NCI-H2171 treated with DMSO at 0.1 percent for 48 hours (cell line): Measurements from ENCODE around the gene NUB1.
A peak's percentile ranks its signal among the peaks of the same experiment; 100 is the strongest.
"Not testable (repeated sequence)": the region's sequence is repeated elsewhere in the genome, so short reads cannot be mapped to it uniquely, and the experiment has no call there.

Experiments
- DNase-seq: peaks from one replicate; lab custom pipeline; 2025; lab: John Stamatoyannopoulos, UW

The NUB1 gene, protein sequence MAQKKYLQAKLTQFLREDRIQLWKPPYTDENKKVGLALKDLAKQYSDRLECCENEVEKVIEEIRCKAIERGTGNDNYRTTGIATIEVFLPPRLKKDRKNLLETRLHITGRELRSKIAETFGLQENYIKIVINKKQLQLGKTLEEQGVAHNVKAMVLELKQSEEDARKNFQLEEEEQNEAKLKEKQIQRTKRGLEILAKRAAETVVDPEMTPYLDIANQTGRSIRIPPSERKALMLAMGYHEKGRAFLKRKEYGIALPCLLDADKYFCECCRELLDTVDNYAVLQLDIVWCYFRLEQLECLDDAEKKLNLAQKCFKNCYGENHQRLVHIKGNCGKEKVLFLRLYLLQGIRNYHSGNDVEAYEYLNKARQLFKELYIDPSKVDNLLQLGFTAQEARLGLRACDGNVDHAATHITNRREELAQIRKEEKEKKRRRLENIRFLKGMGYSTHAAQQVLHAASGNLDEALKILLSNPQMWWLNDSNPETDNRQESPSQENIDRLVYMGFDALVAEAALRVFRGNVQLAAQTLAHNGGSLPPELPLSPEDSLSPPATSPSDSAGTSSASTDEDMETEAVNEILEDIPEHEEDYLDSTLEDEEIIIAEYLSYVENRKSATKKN

DNA sequence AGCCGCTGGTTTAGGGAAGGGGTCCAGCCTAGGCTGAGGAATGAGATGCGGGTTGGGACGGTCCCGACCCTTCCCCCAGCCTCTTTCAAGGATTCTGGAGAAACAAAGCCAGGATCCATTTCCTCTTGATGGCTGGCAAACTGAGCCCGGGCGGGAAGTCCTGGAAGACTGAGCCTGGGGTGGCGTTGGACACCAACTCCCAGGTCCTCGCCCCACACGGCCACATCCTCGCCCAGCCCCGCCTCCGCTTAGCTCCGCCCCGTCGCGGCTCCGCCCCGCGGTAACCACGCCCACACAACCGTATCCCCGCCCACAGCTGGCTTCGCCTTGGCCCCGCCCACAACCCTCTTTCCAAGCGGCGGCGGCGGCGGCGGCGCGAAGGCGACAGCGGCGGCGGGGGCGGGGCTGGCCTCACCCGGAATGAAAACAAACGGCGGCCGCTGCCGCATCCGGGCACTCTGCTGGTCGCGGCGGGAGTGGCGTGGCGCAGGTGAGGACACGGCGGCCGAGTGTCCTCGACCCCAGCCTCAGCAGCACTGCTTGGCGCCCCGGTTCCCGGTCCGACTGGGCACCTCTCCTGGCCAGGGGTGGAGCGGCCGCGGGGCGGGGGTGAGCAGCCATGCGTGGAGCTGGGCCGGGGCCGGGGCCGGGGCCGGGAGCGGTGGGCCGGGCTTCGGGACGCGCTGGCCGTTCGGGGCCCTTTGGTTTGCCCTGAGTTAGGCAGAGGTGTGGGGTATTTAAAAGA, at the start of gene NUB1:
Gene NUB1 (plus strand): TSS at position 456 of the 745 bp plus-strand sequence. CDS start 3,538 bp downstream, outside the sequence.
- DNase-seq = peak; percentile 80

DNA sequence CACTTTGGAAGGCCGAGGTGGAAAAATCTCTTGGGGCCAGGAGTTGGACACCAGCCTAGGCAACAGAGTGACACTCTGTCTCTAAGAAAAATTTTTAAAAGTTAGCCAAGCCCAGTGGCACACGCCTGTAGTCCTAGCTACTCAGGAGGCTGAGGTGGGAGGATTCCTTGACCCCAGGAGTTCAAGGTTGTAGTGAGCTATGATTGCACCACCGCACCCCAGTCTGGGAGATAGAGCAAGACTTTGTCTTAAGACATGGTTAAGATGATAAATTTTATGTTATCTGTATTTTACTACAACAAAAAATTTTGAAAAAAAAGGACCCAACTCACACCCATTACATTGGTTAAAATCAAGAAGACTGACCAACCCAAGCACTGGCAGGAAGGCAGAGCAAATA, 48.8 kb upstream of the NUB1 start:
- no peak for DNase-seq

DNA sequence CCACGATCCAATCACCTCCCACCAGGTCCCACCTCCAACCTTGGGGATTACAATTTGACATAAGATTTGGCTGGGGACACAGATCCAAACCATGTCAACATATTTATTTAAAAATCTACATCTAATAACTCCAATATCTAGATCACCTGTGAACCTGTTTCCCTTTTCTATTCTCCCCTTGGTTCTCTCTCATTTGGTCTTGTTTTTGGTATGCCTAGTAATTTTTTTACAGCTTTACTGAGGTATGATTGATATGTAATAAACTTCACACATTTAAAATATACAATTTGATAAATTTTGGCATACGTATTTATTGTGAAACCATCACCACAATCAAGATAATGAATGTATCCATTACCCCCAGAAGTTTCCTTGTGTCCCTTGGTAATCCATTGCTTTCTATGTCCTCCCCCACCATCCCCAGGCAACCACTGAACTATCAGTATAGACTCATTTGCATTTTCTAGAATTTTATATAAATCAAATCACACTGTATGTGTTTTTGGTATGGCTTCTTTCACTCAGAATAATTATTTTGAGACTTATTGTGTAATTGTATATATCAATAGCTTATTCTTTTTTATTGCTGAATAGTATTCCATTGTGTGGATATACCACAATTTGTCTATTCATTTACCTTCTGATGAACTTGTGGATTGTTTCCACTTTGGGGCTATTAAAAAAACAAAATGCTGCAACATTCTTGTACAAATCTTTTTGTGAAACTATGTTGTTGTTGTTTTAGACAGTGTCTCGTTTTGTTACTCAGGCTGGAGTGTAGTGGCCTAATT, 45.2 kb upstream of the NUB1 start:
- DNase-seq = no peak

DNA sequence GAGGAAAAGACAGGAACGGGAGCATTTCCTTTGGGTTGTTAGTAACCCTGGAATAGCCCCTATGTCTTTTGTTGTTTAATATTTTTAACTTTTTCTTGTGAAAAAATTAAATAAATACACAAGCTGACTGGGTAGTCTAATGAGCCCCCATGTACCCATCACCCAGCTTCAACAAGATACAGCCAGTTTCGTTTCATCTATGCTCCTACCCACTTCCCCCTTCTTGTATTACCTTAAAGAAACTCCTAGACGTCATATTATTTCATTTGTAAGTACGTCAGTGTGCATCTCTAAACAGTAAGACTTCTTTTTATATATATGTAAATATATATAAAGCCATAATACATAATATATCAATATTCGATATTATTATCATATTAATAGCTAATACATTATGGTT, 42.8 kb upstream of the NUB1 start:
- DNase-seq = no peak

DNA sequence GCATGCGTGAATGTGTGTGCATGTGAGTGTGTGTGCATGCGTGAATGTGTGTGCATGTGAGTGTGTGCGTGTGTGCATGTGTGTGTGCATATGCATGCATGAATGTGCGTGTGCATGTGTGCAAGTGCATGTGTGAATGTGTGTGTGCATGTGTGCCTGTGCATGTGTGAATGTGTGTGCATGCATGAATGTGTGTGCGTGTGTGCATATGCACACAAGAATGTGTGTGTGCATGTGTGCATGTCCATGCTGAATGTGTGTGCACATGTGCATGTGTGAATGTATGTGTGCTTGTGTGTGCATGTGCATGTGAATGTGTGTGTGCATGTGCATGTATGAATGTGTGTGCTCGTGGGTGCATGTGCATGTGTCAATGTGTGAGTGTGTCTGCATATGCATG, 42.1 kb upstream of the NUB1 start:
- no peak for DNase-seq

DNA sequence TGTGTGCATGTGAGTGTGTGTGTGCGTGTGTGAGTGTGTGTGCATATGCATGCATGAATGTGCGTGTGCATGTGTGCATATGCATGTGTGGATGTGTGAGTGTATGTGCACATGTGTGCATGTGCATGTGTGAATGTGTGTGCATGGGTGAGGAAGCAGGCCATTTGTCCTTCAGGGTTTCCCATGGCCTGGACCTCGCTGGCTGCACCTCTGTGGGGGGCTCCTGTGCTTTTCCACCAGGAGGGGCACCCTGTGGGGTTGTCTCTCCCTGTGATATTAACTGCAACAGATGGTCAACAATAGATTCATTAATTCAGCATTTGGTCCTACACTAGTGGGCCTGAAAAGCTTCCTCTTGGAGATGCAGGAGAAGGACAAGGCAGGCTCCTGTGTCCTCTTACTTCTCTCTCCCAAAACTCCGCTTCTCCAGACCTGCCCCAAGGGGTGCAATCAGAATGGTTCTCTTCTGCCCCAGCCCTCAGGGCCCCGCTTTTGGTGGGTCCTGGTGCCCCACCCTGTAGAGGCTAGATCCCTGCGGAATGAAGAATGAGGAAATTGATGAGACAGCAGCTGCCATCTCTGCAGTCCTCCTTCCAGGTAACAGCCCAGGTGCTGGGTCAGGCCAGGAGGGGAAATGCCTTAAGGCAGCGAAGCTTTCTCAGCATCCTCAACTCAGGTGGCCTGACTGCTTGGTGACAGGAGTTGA, 41.5 kb upstream of the NUB1 start:
- DNase-seq = no peak

DNA sequence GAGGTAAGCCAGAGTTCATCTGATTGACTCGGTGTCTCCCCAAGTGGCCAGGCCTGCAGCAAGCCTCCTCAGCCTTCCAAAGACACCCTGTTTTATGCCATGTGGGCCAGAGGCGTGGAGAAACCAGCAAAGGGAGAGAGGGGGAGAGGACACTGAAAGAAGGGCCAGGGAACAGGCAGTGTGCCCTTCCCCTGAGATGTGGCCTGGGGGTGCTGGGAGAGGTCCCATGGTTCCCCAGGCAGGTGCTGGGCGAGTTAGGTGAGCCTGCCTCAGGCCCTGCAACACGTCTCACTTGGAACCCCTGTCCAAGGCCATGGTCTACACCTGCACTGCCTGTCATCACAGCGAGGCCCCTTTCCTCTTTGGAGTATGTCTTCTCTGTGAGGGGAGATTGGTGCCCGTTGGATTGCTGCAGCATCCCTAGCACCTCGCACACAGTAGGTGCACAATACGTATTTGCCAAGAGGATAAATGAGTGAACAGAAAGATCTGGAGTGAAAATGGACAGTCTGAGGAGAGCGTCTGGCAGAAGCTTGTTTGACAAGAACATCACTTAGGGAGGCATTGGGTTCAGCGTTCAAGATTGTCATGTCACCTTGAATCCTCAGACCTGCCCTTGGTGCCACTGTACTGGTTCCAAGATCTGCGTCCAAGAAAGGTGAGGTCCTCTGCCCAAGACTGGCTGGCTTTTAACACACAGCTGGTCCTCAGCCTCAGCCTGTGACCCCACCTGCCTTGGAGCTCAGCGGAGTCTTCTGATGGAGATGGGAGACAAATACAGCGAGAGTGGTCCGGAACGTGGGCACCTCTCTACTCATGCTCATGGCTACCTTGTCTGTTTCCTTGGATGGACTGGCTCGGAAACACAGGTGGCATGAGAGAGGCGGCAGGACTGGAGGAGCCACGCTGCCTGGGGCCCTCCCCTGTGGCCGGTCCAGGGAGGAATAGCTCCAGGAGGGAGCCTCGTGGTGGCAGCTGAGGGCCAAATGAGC, 39.8 kb upstream of the NUB1 start:
- DNase-seq = no peak

DNA sequence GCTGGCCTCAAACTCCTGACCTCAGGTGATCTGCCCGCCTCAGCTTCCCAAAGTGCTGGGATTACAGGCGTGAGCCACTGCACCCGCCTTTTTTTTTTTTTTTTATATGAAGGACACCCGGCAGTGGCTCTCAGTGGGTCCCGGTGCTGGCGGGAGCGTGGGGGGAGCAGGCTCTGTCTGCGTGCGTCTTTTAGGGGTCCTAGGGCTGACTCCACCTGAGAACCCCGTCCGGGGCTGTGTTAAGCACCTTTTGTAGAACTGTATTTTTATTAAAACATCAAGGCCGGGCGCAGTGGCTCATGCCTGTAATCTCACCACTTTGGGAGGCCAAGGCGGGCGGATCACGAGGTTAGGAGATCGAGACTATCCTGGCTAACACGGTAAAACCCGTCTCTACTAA, 37.4 kb upstream of the NUB1 start:
- DNase-seq = not testable (repeated sequence)

DNA sequence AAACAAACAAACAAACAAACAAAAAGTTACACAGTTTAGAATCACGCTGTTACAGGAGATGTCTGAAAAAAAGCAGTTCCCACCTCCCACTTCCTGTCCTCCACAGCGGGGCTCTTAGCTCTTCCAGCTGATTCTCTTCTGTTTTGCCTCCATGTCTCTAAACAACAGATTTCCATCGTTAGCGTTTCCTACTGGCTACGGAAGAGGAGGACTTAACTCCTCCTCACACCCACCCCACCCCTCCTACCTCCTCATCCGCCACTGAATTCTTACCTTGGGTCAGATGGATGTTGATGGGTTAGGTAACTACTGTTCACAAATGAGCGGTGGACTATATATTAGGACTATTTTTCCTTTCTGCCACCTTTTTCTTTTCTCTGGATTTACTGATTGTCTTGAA, 36.8 kb upstream of the NUB1 start:
- DNase-seq = no peak

DNA sequence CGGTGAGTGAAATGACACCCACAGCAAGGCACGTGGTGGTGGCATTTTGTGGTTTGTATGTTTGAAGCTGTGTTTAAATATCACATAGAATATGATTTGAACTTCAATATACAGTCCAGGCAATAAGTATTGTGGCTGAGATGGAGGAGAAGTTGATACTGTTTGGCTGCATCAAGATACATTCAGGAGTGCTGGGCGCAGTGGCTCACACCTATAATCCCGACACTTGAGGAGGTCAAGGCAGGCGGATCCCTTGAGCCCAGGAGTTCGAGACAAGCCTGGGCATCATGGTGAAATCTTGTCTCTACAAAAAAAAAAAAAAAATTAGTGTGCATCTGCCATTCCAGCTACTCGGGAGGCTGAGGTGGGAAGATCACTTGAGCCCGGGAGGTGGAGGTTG, 35.2 kb upstream of the NUB1 start:
- no peak for DNase-seq

DNA sequence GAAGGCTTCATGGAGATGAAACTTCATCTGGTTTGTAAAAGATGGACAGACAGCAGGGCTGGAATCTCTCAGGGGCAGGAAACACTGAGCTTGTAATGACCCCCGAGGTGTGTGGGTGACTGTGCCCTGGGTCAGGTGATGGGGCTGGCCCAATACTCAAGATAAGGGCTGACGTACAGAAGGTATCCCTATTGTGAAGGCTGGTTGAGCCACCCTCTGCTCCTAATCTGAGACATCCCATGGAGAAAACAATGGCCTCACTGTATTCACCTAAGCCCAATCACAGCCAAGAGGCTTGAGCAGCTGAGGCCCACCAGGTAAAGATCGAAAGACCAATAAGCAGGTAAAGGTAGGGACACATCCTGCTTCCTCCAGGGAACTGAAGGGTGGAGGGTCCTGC, 34.8 kb upstream of the NUB1 start:
- no peak for DNase-seq

DNA sequence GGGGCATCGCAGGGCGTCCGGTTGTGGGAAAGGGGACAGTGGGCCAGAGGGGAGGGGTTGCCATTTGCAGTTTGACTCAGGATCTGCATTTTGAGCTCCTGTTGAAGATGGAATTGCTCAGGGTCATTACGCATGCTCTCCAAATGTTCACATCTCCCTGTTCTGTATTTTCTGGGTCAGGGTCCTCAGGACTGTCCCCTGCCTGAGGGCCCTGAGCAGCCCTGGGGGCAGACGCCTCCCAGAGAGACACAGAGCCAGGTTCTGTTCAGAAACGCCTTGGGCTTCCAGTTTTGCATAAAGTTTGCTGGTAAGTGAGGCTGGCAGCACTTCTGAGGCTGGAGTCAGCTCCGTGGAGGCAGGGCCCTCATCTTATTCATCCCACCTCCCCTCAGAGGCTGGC, 34.1 kb upstream of the NUB1 start:
- DNase-seq = no peak

DNA sequence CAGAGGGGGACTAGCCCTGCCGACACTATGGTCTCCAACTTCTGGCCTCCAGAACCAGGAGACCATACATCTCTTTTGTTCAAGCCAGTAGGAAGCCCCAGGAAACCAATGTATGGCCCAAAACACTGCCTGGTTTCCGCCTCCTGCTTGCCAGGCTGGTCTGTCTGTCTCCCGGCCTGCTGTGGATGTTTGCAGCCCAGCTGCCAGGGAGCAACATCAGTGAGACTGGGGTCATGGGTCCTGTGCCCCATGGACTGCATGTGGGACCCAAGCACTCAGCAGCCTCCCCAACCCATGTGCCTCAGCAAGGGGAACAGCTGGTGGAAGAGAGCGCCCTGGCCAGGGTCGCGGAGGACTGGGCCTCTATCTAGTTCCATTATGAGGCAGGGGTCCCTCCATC, 33.4 kb upstream of the NUB1 start:
- no peak for DNase-seq

DNA sequence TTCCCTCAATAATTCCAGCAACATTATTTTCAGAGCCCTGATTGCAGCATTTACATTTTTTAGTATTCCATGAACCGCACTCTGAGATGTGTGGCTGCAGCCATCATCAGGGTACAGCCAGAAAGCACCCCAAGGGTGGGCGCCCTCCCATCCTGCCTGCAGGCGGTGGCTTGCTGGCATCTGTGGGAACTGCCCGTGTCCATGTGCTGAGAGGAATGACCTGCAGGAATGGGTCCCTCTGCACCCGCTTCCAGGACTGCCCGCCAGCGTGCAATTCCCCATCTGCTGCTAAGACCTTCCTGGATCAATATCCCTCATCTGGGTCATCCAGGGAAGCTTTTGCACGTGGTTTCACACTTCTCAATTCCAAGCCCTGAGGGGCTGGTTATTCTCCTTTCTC, 32.8 kb upstream of the NUB1 start:
- DNase-seq = no peak

DNA sequence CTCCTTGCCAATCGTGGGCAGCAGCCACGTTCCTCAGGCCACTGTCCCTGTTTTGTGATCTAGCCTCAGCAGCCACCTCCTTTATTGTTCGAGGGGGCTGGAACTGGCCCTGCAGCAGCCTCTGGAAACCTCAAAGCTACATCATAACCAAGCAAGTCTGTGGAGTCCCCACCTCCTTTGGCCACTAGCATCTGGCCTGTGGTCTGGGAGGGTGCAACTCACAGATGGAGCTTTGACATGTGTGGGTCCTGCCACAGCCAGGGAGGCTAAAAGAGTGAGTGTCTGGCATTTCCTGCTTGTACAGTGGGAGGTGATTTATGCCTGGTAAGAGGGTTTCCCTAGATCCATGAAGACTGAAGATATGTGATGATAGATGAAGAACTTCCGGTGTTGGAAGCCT, 32.3 kb upstream of the NUB1 start:
- no peak for DNase-seq

DNA sequence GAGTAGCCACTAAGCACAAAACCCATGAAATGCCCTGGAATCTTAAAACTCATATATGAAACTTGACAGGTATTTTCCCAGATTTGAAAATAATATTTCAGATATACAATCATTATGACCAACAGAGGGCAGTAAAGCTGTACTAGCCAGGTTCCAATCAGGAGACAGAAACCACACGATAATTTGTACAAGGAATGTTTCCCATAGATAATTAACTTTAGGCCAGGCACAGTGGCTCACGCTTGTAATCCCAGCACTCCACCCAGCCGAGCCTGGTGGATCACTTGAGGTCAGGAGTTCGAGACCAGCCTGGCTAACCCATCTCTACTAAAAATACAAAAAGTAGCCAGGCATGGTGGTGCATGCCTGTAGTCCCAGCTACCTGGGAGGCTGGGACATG, 31.0 kb upstream of the NUB1 start:
- DNase-seq = peak; percentile 40

DNA sequence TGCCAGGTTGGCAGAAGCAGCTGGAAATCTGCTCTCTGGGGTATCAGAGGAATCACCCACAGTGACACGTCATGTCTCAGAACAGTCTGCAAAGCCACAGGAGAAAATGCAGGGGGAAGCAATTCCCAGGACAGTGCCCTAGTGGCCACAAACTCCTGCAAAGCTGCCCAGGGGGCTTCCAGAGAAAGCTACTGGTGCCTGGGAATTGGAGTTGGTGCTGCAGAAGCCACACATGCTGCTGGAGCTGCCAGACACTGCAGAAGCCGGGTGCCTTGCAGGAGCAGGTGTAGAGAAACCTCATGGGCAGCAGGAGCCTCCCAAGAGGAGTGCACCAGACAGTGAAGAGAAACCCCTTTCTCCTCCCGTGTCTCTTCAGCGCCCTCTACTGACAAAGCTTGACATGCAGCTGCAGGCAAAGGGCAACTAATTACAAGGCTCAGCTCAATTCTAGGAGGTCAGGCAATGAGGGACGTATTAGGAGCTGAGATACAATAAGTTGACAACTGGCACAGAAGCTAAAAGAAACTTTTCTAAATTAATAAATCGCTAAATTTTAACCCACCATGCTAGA, 30.2 kb upstream of the NUB1 start:
- peak; percentile 46 for DNase-seq

DNA sequence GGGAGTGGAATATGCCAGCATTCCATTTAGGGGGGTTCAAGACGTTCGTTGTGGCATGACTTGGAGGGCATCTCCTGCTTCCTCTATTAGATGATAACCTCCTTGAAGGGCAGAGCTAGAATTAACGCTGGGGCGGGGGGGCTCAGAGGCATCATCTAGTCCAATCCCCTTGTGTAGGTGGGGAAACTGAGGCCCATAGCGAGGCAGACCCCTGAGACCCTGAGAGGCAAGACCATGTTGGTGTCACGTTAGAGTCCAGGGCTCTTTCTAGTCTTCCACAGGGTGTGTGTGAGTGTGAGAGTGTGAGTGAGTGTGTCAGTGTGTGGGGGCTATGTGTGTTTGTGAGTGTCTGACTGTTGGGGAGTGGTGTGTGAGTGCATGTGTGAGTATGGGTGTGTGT, 29.3 kb upstream of the NUB1 start:
- no peak for DNase-seq

DNA sequence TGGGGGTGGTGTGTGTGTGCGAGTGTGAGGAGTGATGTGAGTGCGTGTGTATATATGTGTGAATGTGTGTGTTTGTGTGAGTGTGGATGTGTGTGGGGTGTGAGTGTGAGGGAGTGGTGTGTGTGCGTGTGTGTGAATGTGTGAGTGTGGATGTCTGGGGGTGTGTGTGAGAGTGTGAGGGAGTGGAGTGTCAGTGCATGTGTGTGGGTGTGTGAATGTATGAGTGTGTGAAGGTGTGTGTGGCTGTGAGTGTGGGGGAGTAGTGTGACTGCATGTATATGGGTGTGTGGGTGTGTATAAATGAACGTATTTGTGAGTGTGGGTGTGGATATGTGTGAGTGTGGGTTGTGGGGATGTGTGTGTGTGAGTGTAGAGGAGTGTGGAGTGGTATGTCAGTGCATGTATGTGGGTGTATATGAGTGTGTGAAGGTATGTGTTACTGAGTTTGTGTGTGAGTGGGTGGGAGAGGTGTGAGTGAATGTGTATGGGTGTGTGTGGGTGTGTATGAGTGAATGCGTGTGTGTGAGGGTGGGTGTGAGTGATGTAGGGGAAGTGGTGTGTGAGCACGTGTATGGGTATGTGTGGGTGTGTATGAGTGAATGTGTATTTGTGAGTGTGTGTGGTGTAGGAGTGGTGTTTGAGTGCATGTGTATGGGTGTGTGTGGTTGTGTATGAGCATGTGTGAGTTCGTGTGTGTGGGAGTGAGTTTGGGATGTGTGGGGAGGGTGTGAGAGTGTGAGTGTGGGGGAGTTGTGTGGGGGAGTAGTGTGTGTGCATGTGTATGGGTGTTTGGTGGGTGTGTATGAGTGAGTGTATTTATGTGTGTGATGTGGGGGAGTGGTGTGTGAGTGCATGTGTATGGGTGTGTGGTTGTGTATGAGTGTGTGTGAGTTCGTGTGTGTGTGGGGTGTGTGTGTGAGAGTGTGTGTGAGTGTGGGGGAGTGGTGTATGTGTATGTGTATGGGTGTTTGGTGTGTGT, 28.5 kb upstream of the NUB1 start:
- no peak for DNase-seq
